IMR-90 (cell line): ENCODE measurements around the gene PSMD11.

Experiments used
- CHD1 ChIP-seq: IDR thresholded peaks from 2 replicates; pipeline ENCODE4 v1.6.1; 2012; ENCODE audit warnings: low read depth, low read length, improper control_type of control experiment
- CTCF ChIP-seq: conservative IDR thresholded peaks from 2 replicates; pipeline ENCODE4 v1.5.1; 2012; ENCODE audit warnings: mild to moderate bottlenecking, low read depth, low read length, improper control_type of control experiment
- ELK1 ChIP-seq: fragments of 150-350 bp; IDR thresholded peaks from 2 replicates; pipeline ENCODE4 v1.6.1; 2016; ENCODE audit warnings: low read depth, mild to moderate bottlenecking, low read length, moderate library complexity, borderline replicate concordance
- MXI1 ChIP-seq: IDR thresholded peaks from 2 replicates; pipeline ENCODE4 v1.6.1; 2012; ENCODE audit warnings: low read depth, mild to moderate bottlenecking, low read length, moderate library complexity, borderline replicate concordance
- POLR2A ChIP-seq: IDR thresholded peaks from 2 replicates; pipeline ENCODE4 v1.6.1; 2012; ENCODE audit warnings: mild to moderate bottlenecking, low read depth, low read length
- RAD21 ChIP-seq: IDR thresholded peaks from 2 replicates; pipeline ENCODE4 v1.6.1; 2012; ENCODE audit warnings: low read length, improper control_type of control experiment
- RFX5 ChIP-seq: IDR thresholded peaks from 2 replicates; pipeline ENCODE4 v1.8.0; 2012; ENCODE audit warnings: low read depth, mild to moderate bottlenecking, low read length, moderate library complexity

- TF ChIP-seq CTCF, result no peak
- TF ChIP-seq RAD21, result no peak
- no peak for TF ChIP-seq POLR2A
- no peak for TF ChIP-seq RFX5
- TF ChIP-seq CHD1, result no peak
- TF ChIP-seq ELK1, result no peak
- no peak for TF ChIP-seq MXI1
Measured at GRCh38 chr17:32504166-32504990, 60.1 kb downstream of the PSMD11 start.
